GM21786 (cell line): Measurements from ENCODE around the gene GKAP1.
A peak's percentile ranks its signal among the peaks of the same experiment; 100 is the strongest.
"Not testable (repeated sequence)": the region's sequence is repeated elsewhere in the genome, so short reads cannot be mapped to it uniquely, and the experiment has no call there.

Experiments used
- ATAC-seq: cut with Tn5 transposase; IDR thresholded peaks from one replicate; pipeline ENCODE4 v1.9.1; 2021; ENCODE audit not compliant: unreplicated experiment

Gene GKAP1

GRCh38 chr9:83733739-83734138 lies 83.8 kb downstream of the GKAP1 start:
- ATAC-seq = no peak

GRCh38 chr9:83728591-83729368 lies 88.8 kb downstream of the GKAP1 start:
- not testable (repeated sequence) for ATAC-seq

GRCh38 chr9:83724436-83724835 lies 93.1 kb downstream of the GKAP1 start:
- ATAC-seq = no peak

- ATAC-seq = no peak
Observed at GRCh38 chr9:83722726-83723495, 94.7 kb downstream of the GKAP1 start.

- ATAC-seq = no peak
Observed at GRCh38 chr9:83721509-83721908, 96.1 kb downstream of the GKAP1 start.

- no peak for ATAC-seq
Observed at GRCh38 chr9:83715794-83716193, 101.8 kb downstream of the GKAP1 start.

GRCh38 chr9:83715221-83715620 lies 102.3 kb downstream of the GKAP1 start:
- no peak for ATAC-seq

- ATAC-seq = peak; percentile 53
Observed at GRCh38 chr9:83714329-83714728, 103.2 kb downstream of the GKAP1 start.

GRCh38 chr9:83708515-83709158 lies 108.9 kb downstream of the GKAP1 start:
- ATAC-seq = peak; percentile 60

- ATAC-seq = peak; percentile 68
Observed at GRCh38 chr9:83707768-83708514, 109.6 kb downstream of the GKAP1 start, which contains the start of gene UBQLN1. Gene UBQLN1, minus strand, starts transcription at chr9:83707958. Its CDS starts 279 bp downstream, at chr9:83707679.

- peak; percentile 52 for ATAC-seq
Observed at GRCh38 chr9:83707518-83707767, 110.1 kb downstream of the GKAP1 start.

GRCh38 chr9:83706676-83707517 lies 110.7 kb downstream of the GKAP1 start:
- peak; percentile 7 for ATAC-seq

- ATAC-seq = not testable (repeated sequence)
Observed at GRCh38 chr9:83705219-83705651, 112.3 kb downstream of the GKAP1 start.

- no peak for ATAC-seq
Observed at GRCh38 chr9:83701769-83702168, 115.8 kb downstream of the GKAP1 start.

- no peak for ATAC-seq
Observed at GRCh38 chr9:83701286-83701685, 116.3 kb downstream of the GKAP1 start.

GRCh38 chr9:83699615-83700014 lies 118.0 kb downstream of the GKAP1 start:
- ATAC-seq = peak; percentile 36

GRCh38 chr9:83698976-83699585 lies 118.5 kb downstream of the GKAP1 start:
- ATAC-seq = peak; percentile 43

GRCh38 chr9:83691492-83691891 lies 126.1 kb downstream of the GKAP1 start:
- ATAC-seq = no peak
